ENCODE data around the gene PARD6G. TPM values are rescaled to one million over a fixed set of nuclear protein-coding genes. Genes with fewer than 3 reads are reported as not detected.

PARD6G gene
- total and polyA plus RNA-seq, 2 donors (not counting 1 experiment from before 2014, with no cell fraction given) = 1.0 to 2.1 TPM

DNA sequence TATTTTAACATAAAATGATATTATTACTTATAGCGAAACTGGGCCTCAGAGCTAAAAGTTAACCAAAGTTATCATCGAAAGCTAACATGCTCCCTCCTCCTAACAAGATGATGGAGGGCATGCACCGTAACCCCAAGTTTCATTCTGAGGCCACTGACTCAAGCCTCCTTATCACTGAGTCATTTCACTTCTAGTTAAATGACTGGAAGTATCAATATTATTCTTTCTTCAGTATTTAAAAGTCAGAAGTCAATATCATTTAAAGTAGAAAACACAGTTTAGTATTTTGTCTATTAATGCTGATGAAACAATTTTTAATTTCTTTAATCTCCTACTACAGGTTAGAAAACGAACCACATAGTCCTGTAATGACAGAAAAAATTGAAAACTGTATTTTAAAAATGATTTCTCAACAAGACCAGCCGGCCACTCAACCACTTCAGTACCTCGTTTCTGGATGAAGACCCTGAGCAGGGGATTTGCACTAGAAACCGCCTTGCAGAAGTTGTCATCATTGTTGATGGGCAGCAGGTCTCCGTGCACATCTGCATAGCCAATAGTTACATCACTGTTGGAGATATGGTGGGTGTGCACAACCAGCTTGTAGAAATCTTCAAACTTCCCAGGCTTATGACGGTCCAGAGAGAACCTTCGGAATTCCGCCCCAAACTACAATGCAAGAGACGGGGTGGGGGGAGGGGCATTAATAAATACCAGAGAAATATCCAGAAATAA, 44.9 kb downstream of the PARD6G start:
- H3K27me3 ChIP-seq (ENCODE audit: control insufficient read depth, insufficient read depth, low read length) = no peaks in the 10 kb centered on the region
- no peaks in the 10 kb centered on the region for H4K20me1 ChIP-seq (ENCODE audit: control insufficient read depth, extremely low read depth, insufficient read depth, low read length)
- no peak overlapping the region for H2AFZ ChIP-seq (ENCODE audit: low read length)
- TF ChIP-seq EZH2 (IDR thresholded peaks at IDR 0.05; ENCODE audit: low read length, missing control alignments) = no peak
- no peak for TF ChIP-seq CTCF (conservative IDR thresholded peaks at IDR 0.05 in 1 of 2, IDR thresholded peaks at IDR 0.05 in 1 of 2; ENCODE audit: low read depth in 1 of 2, low read length in 2 of 2)
- H3K4me2 ChIP-seq (ENCODE audit: extremely low read depth, insufficient read depth, low read length) = no peak overlapping the region
- no peaks in the 10 kb centered on the region for H3K79me2 ChIP-seq (ENCODE audit: control insufficient read depth, insufficient read depth, low read length)
- H3K9ac ChIP-seq (ENCODE audit: insufficient read depth, low read length) = no peak overlapping the region
- H3K27ac ChIP-seq (ENCODE audit: insufficient read depth, low read length) = no peak overlapping the region
- H3K9me3 ChIP-seq (ENCODE audit: control insufficient read depth, insufficient read depth, low read depth, low read length) = no peaks in the 10 kb centered on the region
- no peaks in the 10 kb centered on the region for H3K4me1 ChIP-seq (ENCODE audit: control insufficient read depth, extremely low read depth, insufficient read depth, low read length)
- H3K36me3 ChIP-seq (ENCODE audit: control insufficient read depth, insufficient read depth, low read length) = no peaks in the 10 kb centered on the region
- peak in 1 of 2 donors; percentile 12 for DNase-seq (ENCODE audit: low read depth in 2 of 2)
- H3K4me3 ChIP-seq (replicated peaks in 1 of 4; ENCODE audit: control extremely low read depth in 1 of 4, insufficient read depth in 1 of 4, low read depth in 3 of 4, low read length in 4 of 4) = no peak overlapping the region

- no peaks in the 10 kb centered on the region for H3K79me2 ChIP-seq (ENCODE audit: control insufficient read depth, insufficient read depth, low read length)
Measured at GRCh38 chr18:80201739-80202138, 45.6 kb downstream of the PARD6G start.

More at GRCh38 chr18:80201739-80202138, 45.6 kb downstream of the PARD6G start:
- Histone ChIP-seq H3K27ac (ENCODE audit: insufficient read depth, low read length) (no peak overlapping the region), H3K4me1 (ENCODE audit: control insufficient read depth, extremely low read depth, insufficient read depth, low read length) (peaks cover 2% of the 10 kb centered on the region), H2AFZ (ENCODE audit: low read length) (peak overlapping the region; percentile 8), H3K9ac (ENCODE audit: insufficient read depth, low read length) (no peak overlapping the region), H3K4me3 (replicated peaks in 1 of 4; ENCODE audit: control extremely low read depth in 1 of 4, insufficient read depth in 1 of 4, low read depth in 3 of 4, low read length in 4 of 4) (no peak overlapping the region), H3K27me3 (ENCODE audit: control insufficient read depth, insufficient read depth, low read length) (no peaks in the 10 kb centered on the region), H3K4me2 (ENCODE audit: extremely low read depth, insufficient read depth, low read length) (no peak overlapping the region), H4K20me1 (ENCODE audit: control insufficient read depth, extremely low read depth, insufficient read depth, low read length) (no peaks in the 10 kb centered on the region), H3K36me3 (ENCODE audit: control insufficient read depth, insufficient read depth, low read length) (no peaks in the 10 kb centered on the region), H3K9me3 (ENCODE audit: control insufficient read depth, insufficient read depth, low read depth, low read length) (no peaks in the 10 kb centered on the region)
- TF ChIP-seq EZH2 (IDR thresholded peaks at IDR 0.05; ENCODE audit: low read length, missing control alignments) = no peak
- no peak for TF ChIP-seq CTCF (conservative IDR thresholded peaks at IDR 0.05 in 1 of 2, IDR thresholded peaks at IDR 0.05 in 1 of 2; ENCODE audit: low read depth in 1 of 2, low read length in 2 of 2)
- no peak for DNase-seq (ENCODE audit: low read depth in 2 of 2)

Data from fibroblast of lung (primary cell).